Mesendoderm (in vitro differentiated cells): ENCODE results near the gene OPCML.

ENCODE experiments used
- DNase-seq: peaks from one replicate; pipeline ENCODE4 v3.0.0; 2013
- H2AK5ac ChIP-seq: 2 replicates; pipeline ENCODE4 v1.6.1; 2013; ENCODE audit warnings: low read length, inconsistent platforms
- H2BK120ac ChIP-seq: 2 replicates; pipeline ENCODE4 v1.6.1; 2013; ENCODE audit warnings: low read depth, mild to moderate bottlenecking, low read length, moderate library complexity, mixed read lengths
- H2BK15ac ChIP-seq: replicated peaks from 2 replicates; pipeline ENCODE4 v1.6.1; 2013; ENCODE audit warnings: low read depth, mild to moderate bottlenecking, moderate library complexity
- H2BK5ac ChIP-seq: 2 replicates; pipeline ENCODE4 v1.6.1; 2013; ENCODE audit warnings: low read length, inconsistent platforms
- H3K18ac ChIP-seq: 2 replicates; pipeline ENCODE4 v1.6.1; 2013; ENCODE audit warnings: mild to moderate bottlenecking, low read length, mixed read lengths
- H3K23ac ChIP-seq: one replicate; pipeline ENCODE4 v1.6.1; 2013; ENCODE audit warnings: low read length
- H3K27ac ChIP-seq: 2 replicates; pipeline ENCODE4 v1.5.1; 2013; ENCODE audit warnings: low read depth, mild to moderate bottlenecking, inconsistent platforms, low read length, moderate library complexity
- H3K27me3 ChIP-seq: 2 replicates; pipeline ENCODE4 v1.6.1; 2013; ENCODE audit warnings: low read length, control low read depth, mild to moderate bottlenecking, inconsistent platforms; ENCODE audit not compliant: insufficient read depth, poor library complexity
- H3K36me3 ChIP-seq: 2 replicates; pipeline ENCODE4 v1.6.1; 2013; ENCODE audit warnings: low read length, inconsistent platforms; ENCODE audit not compliant: control insufficient read depth, insufficient read depth
- H3K4ac ChIP-seq: one replicate; pipeline ENCODE4 v1.6.1; 2013; ENCODE audit warnings: low read depth, mild to moderate bottlenecking, low read length, moderate library complexity
- H3K4me1 ChIP-seq: 2 replicates; pipeline ENCODE4 v1.6.1; 2013; ENCODE audit warnings: low read depth, low read length, inconsistent platforms; ENCODE audit not compliant: control insufficient read depth
- H3K4me2 ChIP-seq: 2 replicates; pipeline ENCODE4 v1.6.1; 2013; ENCODE audit warnings: low read length
- H3K4me3 ChIP-seq: 2 replicates; pipeline ENCODE4 v1.5.1; 2013; ENCODE audit warnings: mild to moderate bottlenecking, low read length
- H3K56ac ChIP-seq: one replicate; pipeline ENCODE4 v1.6.1; 2013; ENCODE audit warnings: low read length
- H3K79me1 ChIP-seq: 2 replicates; pipeline ENCODE4 v1.6.1; 2013; ENCODE audit warnings: low read length, inconsistent platforms
- H3K79me2 ChIP-seq: 2 replicates; pipeline ENCODE4 v1.6.1; 2013; ENCODE audit warnings: mild to moderate bottlenecking, low read length; ENCODE audit not compliant: control insufficient read depth, insufficient read depth
- H3K9ac ChIP-seq: 2 replicates; pipeline ENCODE4 v1.6.1; 2013; ENCODE audit warnings: low read length, inconsistent platforms
- H4K5ac ChIP-seq: one replicate; pipeline ENCODE4 v1.6.1; 2013; ENCODE audit warnings: low read length
- H4K8ac ChIP-seq: one replicate; pipeline ENCODE4 v1.6.1; 2013; ENCODE audit warnings: low read depth, mild to moderate bottlenecking, control low read depth, low read length, moderate library complexity
- WGBS: extraction: QIAGEN DNeasy Blood & Tissue Kit; methylation state at CpG from one replicate; pipeline ENCODE4 v1.1.7; 2013; ENCODE audit warnings: low lambda C conversion rate, missing lambda C conversion rate; ENCODE audit not compliant: insufficient coverage; ENCODE audit errors: extremely low coverage; 5-methylcytosine and 5-hydroxymethylcytosine counted together

The OPCML gene

GRCh38 chr11:133425992-133426391, 106.3 kb downstream of the OPCML start:
- Histone ChIP-seq H3K36me3 (no peaks in the 10 kb centered on the region), H2AK5ac (no peak overlapping the region), H3K9ac (no peak overlapping the region), H3K79me1 (no peaks in the 10 kb centered on the region), H4K8ac (no peak overlapping the region), H3K27ac (no peak overlapping the region), H3K27me3 (no peaks in the 10 kb centered on the region), H3K79me2 (no peaks in the 10 kb centered on the region), H4K5ac (no peak overlapping the region), H3K56ac (no peak overlapping the region), H3K4me3 (no peak overlapping the region), H3K4ac (no peak overlapping the region), H3K4me2 (no peak overlapping the region), H3K18ac (no peak overlapping the region), H3K4me1 (no peaks in the 10 kb centered on the region), H2BK5ac (no peak overlapping the region), H2BK15ac (no peak overlapping the region), H2BK120ac (no peak overlapping the region), H3K23ac (no peak overlapping the region)
- no peak for DNase-seq

GRCh38 chr11:133425245-133425644, 107.1 kb downstream of the OPCML start:
- no peak overlapping the region for H3K4me2 ChIP-seq
- no peak overlapping the region for H2AK5ac ChIP-seq
- H3K56ac ChIP-seq, result no peak overlapping the region
- no peak overlapping the region for H4K5ac ChIP-seq
- H3K4ac ChIP-seq, result no peak overlapping the region
- no peak overlapping the region for H3K9ac ChIP-seq
- no peaks in the 10 kb centered on the region for H3K36me3 ChIP-seq
- no peak overlapping the region for H3K27ac ChIP-seq
- H3K27me3 ChIP-seq, result no peaks in the 10 kb centered on the region
- DNase-seq, result no peak
- H3K79me2 ChIP-seq, result no peaks in the 10 kb centered on the region
- no peak overlapping the region for H3K4me3 ChIP-seq
- H3K23ac ChIP-seq, result no peak overlapping the region
- no peak overlapping the region for H2BK5ac ChIP-seq
- no CpG with 5 or more reads among the region's 1 CpG for WGBS
- no peak overlapping the region for H2BK120ac ChIP-seq
- no peaks in the 10 kb centered on the region for H3K79me1 ChIP-seq
- H3K18ac ChIP-seq, result no peak overlapping the region
- no peak overlapping the region for H2BK15ac ChIP-seq
- no peaks in the 10 kb centered on the region for H3K4me1 ChIP-seq
- no peak overlapping the region for H4K8ac ChIP-seq

GRCh38 chr11:133418218-133418617, 114.1 kb downstream of the OPCML start:
- H3K79me1 ChIP-seq, result no peaks in the 10 kb centered on the region

GRCh38 chr11:133414506-133414905, 117.8 kb downstream of the OPCML start:
- H3K4me1 ChIP-seq, result peaks cover 2% of the 10 kb centered on the region
- H4K8ac ChIP-seq, result no peak overlapping the region
- H3K4me3 ChIP-seq, result no peak overlapping the region
- no peak overlapping the region for H2BK5ac ChIP-seq
- no peak overlapping the region for H2BK120ac ChIP-seq
- no peaks in the 10 kb centered on the region for H3K36me3 ChIP-seq
- no peaks in the 10 kb centered on the region for H3K27me3 ChIP-seq
- H3K9ac ChIP-seq, result no peak overlapping the region
- no peak overlapping the region for H4K5ac ChIP-seq
- H3K23ac ChIP-seq, result no peak overlapping the region
- WGBS, result no CpG with 5 or more reads among the region's 6 CpGs
- no peak for DNase-seq
- no peak overlapping the region for H3K4ac ChIP-seq
- H3K79me2 ChIP-seq, result no peaks in the 10 kb centered on the region
- no peak overlapping the region for H2BK15ac ChIP-seq
- H2AK5ac ChIP-seq, result no peak overlapping the region
- no peak overlapping the region for H3K56ac ChIP-seq
- H3K79me1 ChIP-seq, result no peaks in the 10 kb centered on the region
- H3K4me2 ChIP-seq, result no peak overlapping the region
- H3K18ac ChIP-seq, result no peak overlapping the region
- no peak overlapping the region for H3K27ac ChIP-seq

More at GRCh38 chr11:133418218-133418617, 114.1 kb downstream of the OPCML start:
- no peak overlapping the region for H3K4me2 ChIP-seq
- no peak overlapping the region for H2AK5ac ChIP-seq
- no peaks in the 10 kb centered on the region for H3K27me3 ChIP-seq
- H4K5ac ChIP-seq, result no peak overlapping the region
- no peak overlapping the region for H3K4ac ChIP-seq
- H3K27ac ChIP-seq, result no peak overlapping the region
- H2BK5ac ChIP-seq, result no peak overlapping the region
- no peaks in the 10 kb centered on the region for H3K36me3 ChIP-seq
- no peak overlapping the region for H3K18ac ChIP-seq
- no peak overlapping the region for H3K9ac ChIP-seq
- H2BK15ac ChIP-seq, result no peak overlapping the region
- no peaks in the 10 kb centered on the region for H3K79me2 ChIP-seq
- no peak overlapping the region for H3K23ac ChIP-seq
- no peak overlapping the region for H3K4me3 ChIP-seq
- H3K56ac ChIP-seq, result no peak overlapping the region
- DNase-seq, result no peak
- H4K8ac ChIP-seq, result no peak overlapping the region
- no peak overlapping the region for H2BK120ac ChIP-seq
- peaks cover 2% of the 10 kb centered on the region for H3K4me1 ChIP-seq

- WGBS, result no CpG with 5 or more reads among the region's 3 CpGs
- Histone ChIP-seq H2BK5ac (no peak overlapping the region), H3K9ac (no peak overlapping the region), H3K79me2 (no peaks in the 10 kb centered on the region), H2BK120ac (no peak overlapping the region), H2BK15ac (no peak overlapping the region), H4K5ac (no peak overlapping the region), H3K79me1 (no peaks in the 10 kb centered on the region), H3K27me3 (no peaks in the 10 kb centered on the region), H3K36me3 (no peaks in the 10 kb centered on the region), H3K56ac (peak overlapping the region; percentile 17), H3K23ac (peak overlapping the region; percentile 6), H3K4me1 (peaks cover 2% of the 10 kb centered on the region), H4K8ac (no peak overlapping the region), H2AK5ac (no peak overlapping the region), H3K18ac (no peak overlapping the region), H3K4me2 (no peak overlapping the region), H3K4me3 (no peak overlapping the region), H3K4ac (no peak overlapping the region), H3K27ac (no peak overlapping the region)
- peak; percentile 51 for DNase-seq
These were observed 118.6 kb downstream of the OPCML start for GRCh38 chr11:133413703-133414102.

GRCh38 chr11:133409799-133410198, 122.5 kb downstream of the OPCML start:
- Histone ChIP-seq H3K4me2 (no peak overlapping the region), H3K23ac (no peak overlapping the region), H3K27me3 (no peaks in the 10 kb centered on the region), H3K4me3 (no peak overlapping the region), H3K9ac (no peak overlapping the region), H2BK120ac (no peak overlapping the region), H3K79me1 (no peaks in the 10 kb centered on the region), H2BK5ac (no peak overlapping the region), H2BK15ac (no peak overlapping the region), H4K5ac (no peak overlapping the region), H3K27ac (no peak overlapping the region), H3K36me3 (no peaks in the 10 kb centered on the region), H3K79me2 (no peaks in the 10 kb centered on the region), H3K4ac (no peak overlapping the region), H4K8ac (no peak overlapping the region), H3K56ac (no peak overlapping the region), H3K18ac (no peak overlapping the region), H2AK5ac (no peak overlapping the region), H3K4me1 (peaks cover 2% of the 10 kb centered on the region)
- no peak for DNase-seq
- WGBS, result no CpG with 5 or more reads among the region's 5 CpGs
